H54 (cell line): Measurements from ENCODE around the gene SH2D4B.
A peak's percentile ranks its signal among the peaks of the same experiment; 100 is the strongest.

Source experiments
- DNase-seq: peaks from one replicate; pipeline ENCODE4 v3.0.0; 2011; ENCODE audit warnings: low spot score, mixed read lengths; ENCODE audit not compliant: insufficient read length
- FAIRE-seq: peaks from 3 replicates; lab custom pipeline; 2011; peaks lifted over from hg19 to GRCh38; lab: Jason Lieb, UNC
- POLR2A ChIP-seq: IDR thresholded peaks from 2 replicates; pipeline ENCODE4 v1.6.1; 2011; ENCODE audit warnings: low read depth, mild to moderate bottlenecking, low read length

SH2D4B gene

GRCh38 chr10:80658068-80658467, 120.4 kb downstream of the SH2D4B start:
- no peak for TF ChIP-seq POLR2A
- DNase-seq (no peak), FAIRE-seq (no peak)

- DNase-seq (no peak), FAIRE-seq (no peak)
- no peak for TF ChIP-seq POLR2A
These were observed 121.6 kb downstream of the SH2D4B start for GRCh38 chr10:80659289-80659688.

GRCh38 chr10:80660266-80660665, 122.6 kb downstream of the SH2D4B start:
- DNase-seq (no peak), FAIRE-seq (no peak)
- TF ChIP-seq POLR2A, result no peak

- DNase-seq (no peak), FAIRE-seq (no peak)
- TF ChIP-seq POLR2A, result no peak
These were observed 123.0 kb downstream of the SH2D4B start for GRCh38 chr10:80660736-80661135.

- no peak for FAIRE-seq
- no peak for DNase-seq
- TF ChIP-seq POLR2A, result no peak
These were observed 123.8 kb downstream of the SH2D4B start for GRCh38 chr10:80661526-80661925.

GRCh38 chr10:80662429-80663261, 124.9 kb downstream of the SH2D4B start:
- DNase-seq (peak; percentile 79), FAIRE-seq (no peak)
- TF ChIP-seq POLR2A, result no peak

- DNase-seq, result peak; percentile 69
- no peak for TF ChIP-seq POLR2A
- peak; percentile 69 for FAIRE-seq
These were observed 126.5 kb downstream of the SH2D4B start for GRCh38 chr10:80664071-80664680.

- FAIRE-seq, result no peak
- TF ChIP-seq POLR2A, result no peak
These were observed 131.8 kb downstream of the SH2D4B start for GRCh38 chr10:80669485-80669884.

GRCh38 chr10:80670774-80671173, 133.1 kb downstream of the SH2D4B start:
- DNase-seq, result no peak

More at GRCh38 chr10:80669485-80669884, 131.8 kb downstream of the SH2D4B start:
- no peak for DNase-seq

GRCh38 chr10:80671847-80672246, 134.1 kb downstream of the SH2D4B start:
- no peak for FAIRE-seq
- DNase-seq, result no peak
- TF ChIP-seq POLR2A, result no peak

More at GRCh38 chr10:80670774-80671173, 133.1 kb downstream of the SH2D4B start:
- TF ChIP-seq POLR2A, result no peak
- FAIRE-seq, result no peak

- DNase-seq (no peak), FAIRE-seq (no peak)
- TF ChIP-seq POLR2A, result no peak
These were observed 134.9 kb downstream of the SH2D4B start for GRCh38 chr10:80672613-80673012.

GRCh38 chr10:80674809-80675208, 137.1 kb downstream of the SH2D4B start:
- no peak for DNase-seq
- no peak for TF ChIP-seq POLR2A
- no peak for FAIRE-seq

- TF ChIP-seq POLR2A, result no peak
- DNase-seq, result no peak
- no peak for FAIRE-seq
These were observed 143.4 kb downstream of the SH2D4B start for GRCh38 chr10:80681142-80681541.

- TF ChIP-seq POLR2A, result no peak
- DNase-seq (no peak), FAIRE-seq (no peak)
These were observed 146.6 kb downstream of the SH2D4B start for GRCh38 chr10:80684259-80684658.
